Muscle layer of duodenum (tissue), 2 donors: ENCODE measurements around the gene KRTAP19-4.

Source experiments
- H3K27ac ChIP-seq: one replicate; pipeline ENCODE4 v1.7.0; 2013; ENCODE audit warnings: mild to moderate bottlenecking, low read length
- H3K27me3 ChIP-seq: one replicate; pipeline ENCODE4 v1.7.0; 2013; ENCODE audit warnings: low read depth, mild to moderate bottlenecking, control low read depth, low read length
- H3K36me3 ChIP-seq, 2 donors: one replicate each; pipeline ENCODE4 v1.7.0; 2013; ENCODE audit warnings: low read length in 2 of 2, control low read depth in 1 of 2, mild to moderate bottlenecking in 1 of 2; ENCODE audit not compliant: insufficient read depth in 2 of 2, control insufficient read depth in 1 of 2
- H3K4me1 ChIP-seq, 2 donors: one replicate each; pipeline ENCODE4 v1.7.0; 2013; ENCODE audit warnings: low read length in 2 of 2, mild to moderate bottlenecking in 2 of 2, control low read depth in 1 of 2, moderate library complexity in 1 of 2; ENCODE audit not compliant: insufficient read depth in 2 of 2, control insufficient read depth in 1 of 2
- H3K4me3 ChIP-seq, 2 donors: one replicate each; pipeline ENCODE4 v1.7.0; 2013; ENCODE audit warnings: low read length in 2 of 2, low read depth in 1 of 2, mild to moderate bottlenecking in 1 of 2
- H3K9me3 ChIP-seq, 2 donors: one replicate each; pipeline ENCODE4 v1.7.0; 2013; ENCODE audit warnings: low read length in 2 of 2, control low read depth in 1 of 2, mild to moderate bottlenecking in 1 of 2; ENCODE audit not compliant: control insufficient read depth in 1 of 2
- donor health status: healthy.

KRTAP19-4 gene

GRCh38 chr21:30479259-30479658 is 17.7 kb downstream of the KRTAP19-4 start:
- no peak overlapping the region for H3K4me3 ChIP-seq
- H3K27ac ChIP-seq = no peak overlapping the region
- no peaks in the 10 kb centered on the region for H3K9me3 ChIP-seq
- H3K36me3 ChIP-seq = no peaks in the 10 kb centered on the region
- H3K27me3 ChIP-seq = no peaks in the 10 kb centered on the region
- no peaks in the 10 kb centered on the region for H3K4me1 ChIP-seq

GRCh38 chr21:30478004-30478403 is 19.0 kb downstream of the KRTAP19-4 start:
- no peak overlapping the region for H3K4me3 ChIP-seq
- H3K36me3 ChIP-seq = no peaks in the 10 kb centered on the region
- no peaks in the 10 kb centered on the region for H3K9me3 ChIP-seq
- H3K4me1 ChIP-seq = no peaks in the 10 kb centered on the region
- no peak overlapping the region for H3K27ac ChIP-seq
- H3K27me3 ChIP-seq = no peaks in the 10 kb centered on the region

- Histone ChIP-seq H3K36me3 (no peaks in the 10 kb centered on the region), H3K27me3 (no peaks in the 10 kb centered on the region), H3K4me1 (no peaks in the 10 kb centered on the region), H3K4me3 (no peak overlapping the region), H3K27ac (no peak overlapping the region), H3K9me3 (no peaks in the 10 kb centered on the region)
Observed at GRCh38 chr21:30468900-30469714, 27.9 kb downstream of the KRTAP19-4 start.

- no peaks in the 10 kb centered on the region for H3K9me3 ChIP-seq
- no peak overlapping the region for H3K4me3 ChIP-seq
- no peak overlapping the region for H3K27ac ChIP-seq
- no peaks in the 10 kb centered on the region for H3K27me3 ChIP-seq
- no peaks in the 10 kb centered on the region for H3K4me1 ChIP-seq
- no peaks in the 10 kb centered on the region for H3K36me3 ChIP-seq
Observed at GRCh38 chr21:30463713-30464112, 33.3 kb downstream of the KRTAP19-4 start.

- no peaks in the 10 kb centered on the region for H3K36me3 ChIP-seq
Observed at GRCh38 chr21:30448514-30448913, 48.5 kb downstream of the KRTAP19-4 start.

GRCh38 chr21:30447056-30447455 is 49.9 kb downstream of the KRTAP19-4 start:
- Histone ChIP-seq H3K4me1 (no peaks in the 10 kb centered on the region), H3K27me3 (no peaks in the 10 kb centered on the region), H3K4me3 (no peak overlapping the region), H3K27ac (no peak overlapping the region), H3K9me3 (no peaks in the 10 kb centered on the region), H3K36me3 (no peaks in the 10 kb centered on the region)

More at GRCh38 chr21:30448514-30448913, 48.5 kb downstream of the KRTAP19-4 start:
- H3K27ac ChIP-seq = no peak overlapping the region
- no peak overlapping the region for H3K4me3 ChIP-seq
- H3K4me1 ChIP-seq = no peaks in the 10 kb centered on the region
- H3K27me3 ChIP-seq = no peaks in the 10 kb centered on the region
- no peaks in the 10 kb centered on the region for H3K9me3 ChIP-seq
